ENCODE results near the gene MCUR1. TPM values are rescaled to one million over a fixed set of nuclear protein-coding genes. Genes with fewer than 3 reads are reported as not detected.

The MCUR1 gene
- total and polyA plus RNA-seq, 2 of the 13 experiments (the other 11 are each of a cell fraction or from before 2014, with no cell fraction given) = 8.0 to 29.6 TPM

DNA sequence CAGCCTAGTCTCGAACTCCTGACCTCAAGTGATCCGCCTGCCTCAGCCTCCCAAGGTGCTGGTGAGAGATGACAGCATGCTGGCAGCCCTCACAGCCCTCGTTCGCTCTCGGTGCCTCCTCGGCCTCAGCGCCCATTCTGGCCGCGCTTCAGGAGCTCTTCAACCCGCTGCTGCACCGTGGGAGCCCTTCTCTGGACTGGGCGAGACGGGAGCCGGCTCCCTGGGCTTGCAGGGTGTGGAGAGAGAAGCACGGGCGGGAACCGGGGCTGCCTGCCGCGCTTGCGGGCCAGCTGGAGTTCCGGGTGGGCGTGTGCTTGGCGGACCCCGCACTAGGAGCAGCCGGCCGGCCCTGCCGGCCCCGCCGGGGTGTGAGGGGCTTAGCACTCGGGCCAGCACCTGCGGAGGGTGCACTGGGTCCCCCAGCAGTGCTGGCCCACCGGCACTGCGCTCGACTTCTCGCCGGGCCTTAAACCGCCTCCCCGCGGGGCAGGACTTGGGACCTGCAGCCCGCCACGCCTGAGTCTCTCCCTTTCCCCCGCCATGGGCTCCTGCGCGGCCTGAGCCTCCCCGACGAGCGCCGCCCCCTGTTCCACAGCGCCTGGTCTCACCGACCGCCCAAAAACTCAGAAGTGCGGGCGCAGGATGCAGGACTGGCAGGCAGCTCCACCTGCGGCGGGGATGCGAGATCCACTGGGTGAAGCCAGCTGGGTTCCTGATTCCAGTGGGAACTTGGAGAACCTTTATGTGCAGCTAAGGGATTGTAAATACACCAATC is 71.2 kb downstream of the MCUR1 start (continued):
- TF ChIP-seq, protein P1, sequence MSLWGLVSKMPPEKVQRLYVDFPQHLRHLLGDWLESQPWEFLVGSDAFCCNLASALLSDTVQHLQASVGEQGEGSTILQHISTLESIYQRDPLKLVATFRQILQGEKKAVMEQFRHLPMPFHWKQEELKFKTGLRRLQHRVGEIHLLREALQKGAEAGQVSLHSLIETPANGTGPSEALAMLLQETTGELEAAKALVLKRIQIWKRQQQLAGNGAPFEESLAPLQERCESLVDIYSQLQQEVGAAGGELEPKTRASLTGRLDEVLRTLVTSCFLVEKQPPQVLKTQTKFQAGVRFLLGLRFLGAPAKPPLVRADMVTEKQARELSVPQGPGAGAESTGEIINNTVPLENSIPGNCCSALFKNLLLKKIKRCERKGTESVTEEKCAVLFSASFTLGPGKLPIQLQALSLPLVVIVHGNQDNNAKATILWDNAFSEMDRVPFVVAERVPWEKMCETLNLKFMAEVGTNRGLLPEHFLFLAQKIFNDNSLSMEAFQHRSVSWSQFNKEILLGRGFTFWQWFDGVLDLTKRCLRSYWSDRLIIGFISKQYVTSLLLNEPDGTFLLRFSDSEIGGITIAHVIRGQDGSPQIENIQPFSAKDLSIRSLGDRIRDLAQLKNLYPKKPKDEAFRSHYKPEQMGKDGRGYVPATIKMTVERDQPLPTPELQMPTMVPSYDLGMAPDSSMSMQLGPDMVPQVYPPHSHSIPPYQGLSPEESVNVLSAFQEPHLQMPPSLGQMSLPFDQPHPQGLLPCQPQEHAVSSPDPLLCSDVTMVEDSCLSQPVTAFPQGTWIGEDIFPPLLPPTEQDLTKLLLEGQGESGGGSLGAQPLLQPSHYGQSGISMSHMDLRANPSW (CRISPR knock-in tag; IDR thresholded peaks at IDR 0.05; ENCODE audit: borderline replicate concordance) = no peak
- TF ChIP-seq, protein P2, sequence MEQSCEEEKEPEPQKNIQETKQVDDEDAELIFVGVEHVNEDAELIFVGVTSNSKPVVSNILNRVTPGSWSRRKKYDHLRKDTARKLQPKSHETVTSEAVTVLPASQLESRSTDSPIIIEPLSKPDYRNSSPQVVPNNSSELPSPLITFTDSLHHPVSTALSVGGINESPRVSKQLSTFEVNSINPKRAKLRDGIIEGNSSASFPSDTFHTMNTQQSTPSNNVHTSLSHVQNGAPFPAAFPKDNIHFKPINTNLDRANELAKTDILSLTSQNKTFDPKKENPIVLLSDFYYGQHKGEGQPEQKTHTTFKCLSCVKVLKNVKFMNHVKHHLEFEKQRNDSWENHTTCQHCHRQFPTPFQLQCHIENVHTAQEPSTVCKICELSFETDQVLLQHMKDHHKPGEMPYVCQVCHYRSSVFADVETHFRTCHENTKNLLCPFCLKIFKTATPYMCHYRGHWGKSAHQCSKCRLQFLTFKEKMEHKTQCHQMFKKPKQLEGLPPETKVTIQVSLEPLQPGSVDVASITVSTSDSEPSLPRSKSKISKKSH (CRISPR knock-in tag; IDR thresholded peaks at IDR 0.05; ENCODE audit: borderline replicate concordance) = no peak
- TF ChIP-seq NCOA5 (CRISPR knock-in tag; IDR thresholded peaks at IDR 0.05) = no peak
- TF ChIP-seq, protein P3, sequence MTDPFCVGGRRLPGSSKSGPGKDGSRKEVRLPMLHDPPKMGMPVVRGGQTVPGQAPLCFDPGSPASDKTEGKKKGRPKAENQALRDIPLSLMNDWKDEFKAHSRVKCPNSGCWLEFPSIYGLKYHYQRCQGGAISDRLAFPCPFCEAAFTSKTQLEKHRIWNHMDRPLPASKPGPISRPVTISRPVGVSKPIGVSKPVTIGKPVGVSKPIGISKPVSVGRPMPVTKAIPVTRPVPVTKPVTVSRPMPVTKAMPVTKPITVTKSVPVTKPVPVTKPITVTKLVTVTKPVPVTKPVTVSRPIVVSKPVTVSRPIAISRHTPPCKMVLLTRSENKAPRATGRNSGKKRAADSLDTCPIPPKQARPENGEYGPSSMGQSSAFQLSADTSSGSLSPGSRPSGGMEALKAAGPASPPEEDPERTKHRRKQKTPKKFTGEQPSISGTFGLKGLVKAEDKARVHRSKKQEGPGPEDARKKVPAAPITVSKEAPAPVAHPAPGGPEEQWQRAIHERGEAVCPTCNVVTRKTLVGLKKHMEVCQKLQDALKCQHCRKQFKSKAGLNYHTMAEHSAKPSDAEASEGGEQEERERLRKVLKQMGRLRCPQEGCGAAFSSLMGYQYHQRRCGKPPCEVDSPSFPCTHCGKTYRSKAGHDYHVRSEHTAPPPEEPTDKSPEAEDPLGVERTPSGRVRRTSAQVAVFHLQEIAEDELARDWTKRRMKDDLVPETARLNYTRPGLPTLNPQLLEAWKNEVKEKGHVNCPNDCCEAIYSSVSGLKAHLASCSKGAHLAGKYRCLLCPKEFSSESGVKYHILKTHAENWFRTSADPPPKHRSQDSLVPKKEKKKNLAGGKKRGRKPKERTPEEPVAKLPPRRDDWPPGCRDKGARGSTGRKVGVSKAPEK (CRISPR knock-in tag; IDR thresholded peaks at IDR 0.05; ENCODE audit: borderline replicate concordance) = no peak
- no peak for TF ChIP-seq ADNP (CRISPR knock-in tag; IDR thresholded peaks at IDR 0.05)
- TF ChIP-seq KDM1A (CRISPR knock-in tag; IDR thresholded peaks at IDR 0.05) = no peak
- TF ChIP-seq MTF1 (CRISPR knock-in tag; IDR thresholded peaks at IDR 0.05) = no peak
- TF ChIP-seq, protein P4, sequence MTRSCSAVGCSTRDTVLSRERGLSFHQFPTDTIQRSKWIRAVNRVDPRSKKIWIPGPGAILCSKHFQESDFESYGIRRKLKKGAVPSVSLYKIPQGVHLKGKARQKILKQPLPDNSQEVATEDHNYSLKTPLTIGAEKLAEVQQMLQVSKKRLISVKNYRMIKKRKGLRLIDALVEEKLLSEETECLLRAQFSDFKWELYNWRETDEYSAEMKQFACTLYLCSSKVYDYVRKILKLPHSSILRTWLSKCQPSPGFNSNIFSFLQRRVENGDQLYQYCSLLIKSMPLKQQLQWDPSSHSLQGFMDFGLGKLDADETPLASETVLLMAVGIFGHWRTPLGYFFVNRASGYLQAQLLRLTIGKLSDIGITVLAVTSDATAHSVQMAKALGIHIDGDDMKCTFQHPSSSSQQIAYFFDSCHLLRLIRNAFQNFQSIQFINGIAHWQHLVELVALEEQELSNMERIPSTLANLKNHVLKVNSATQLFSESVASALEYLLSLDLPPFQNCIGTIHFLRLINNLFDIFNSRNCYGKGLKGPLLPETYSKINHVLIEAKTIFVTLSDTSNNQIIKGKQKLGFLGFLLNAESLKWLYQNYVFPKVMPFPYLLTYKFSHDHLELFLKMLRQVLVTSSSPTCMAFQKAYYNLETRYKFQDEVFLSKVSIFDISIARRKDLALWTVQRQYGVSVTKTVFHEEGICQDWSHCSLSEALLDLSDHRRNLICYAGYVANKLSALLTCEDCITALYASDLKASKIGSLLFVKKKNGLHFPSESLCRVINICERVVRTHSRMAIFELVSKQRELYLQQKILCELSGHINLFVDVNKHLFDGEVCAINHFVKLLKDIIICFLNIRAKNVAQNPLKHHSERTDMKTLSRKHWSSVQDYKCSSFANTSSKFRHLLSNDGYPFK (CRISPR knock-in tag; IDR thresholded peaks at IDR 0.05; ENCODE audit: borderline replicate concordance) = no peak
- TF ChIP-seq, protein P5, sequence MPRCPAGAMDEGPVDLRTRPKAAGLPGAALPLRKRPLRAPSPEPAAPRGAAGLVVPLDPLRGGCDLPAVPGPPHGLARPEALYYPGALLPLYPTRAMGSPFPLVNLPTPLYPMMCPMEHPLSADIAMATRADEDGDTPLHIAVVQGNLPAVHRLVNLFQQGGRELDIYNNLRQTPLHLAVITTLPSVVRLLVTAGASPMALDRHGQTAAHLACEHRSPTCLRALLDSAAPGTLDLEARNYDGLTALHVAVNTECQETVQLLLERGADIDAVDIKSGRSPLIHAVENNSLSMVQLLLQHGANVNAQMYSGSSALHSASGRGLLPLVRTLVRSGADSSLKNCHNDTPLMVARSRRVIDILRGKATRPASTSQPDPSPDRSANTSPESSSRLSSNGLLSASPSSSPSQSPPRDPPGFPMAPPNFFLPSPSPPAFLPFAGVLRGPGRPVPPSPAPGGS (CRISPR knock-in tag; IDR thresholded peaks at IDR 0.05) = no peak

All from HepG2 (cell line).